ENCODE results near the gene C3. TPM values are rescaled to one million over a fixed set of nuclear protein-coding genes. Genes with fewer than 3 reads are reported as not detected.

C3 gene
- polyA plus RNA-seq, 2 of the 4 experiments (the other 2 are of a cell fraction) = 45.4 to 70.9 TPM

DNA sequence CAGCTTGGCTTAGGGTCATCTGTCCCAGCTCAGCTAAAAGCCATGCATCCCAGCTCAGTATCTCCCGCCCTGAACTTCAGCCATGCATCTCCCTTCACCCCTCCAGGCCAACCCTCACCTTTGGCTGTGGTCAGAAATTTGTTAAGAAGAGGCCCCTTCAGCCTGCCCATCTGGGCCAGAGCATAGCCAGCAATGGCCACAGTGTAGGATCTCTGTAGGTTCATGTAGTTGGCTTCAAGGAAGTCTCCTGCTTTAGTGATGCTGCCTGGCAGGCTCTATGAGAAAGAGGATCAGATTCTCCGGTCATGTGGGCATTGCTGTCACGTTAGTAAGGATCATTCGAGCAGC lies 33.8 kb downstream of the C3 start:
- no peak overlapping the region for H3K4me3 ChIP-seq
- DNase-seq (ENCODE audit: low read depth in 1 of 2, low spot score in 1 of 2) (no peak), FAIRE-seq (no peak), ATAC-seq (no peak; a peak in 1 of 6 replicates)
- H3K4me1 ChIP-seq = no peaks in the 10 kb centered on the region
- no peaks in the 10 kb centered on the region for H3K9me3 ChIP-seq
- no peak overlapping the region for H3K4me2 ChIP-seq
- ChIA-PET POLR2A (no interaction called here), CTCF (interaction anchor here (0.7 to 1.2 kb wide), 4 partner anchors 50 to 291 kb away, joined by 3 read pairs; no protein-coding TSS in a partner anchor)
- no peak overlapping the region for H3K27ac ChIP-seq
- no peak for TF ChIP-seq PHF8 (IDR thresholded peaks at IDR 0.05; ENCODE audit: borderline replicate concordance, low read depth)
- TF ChIP-seq ZC3H11A (IDR thresholded peaks at IDR 0.05) = no peak
- no peak for TF ChIP-seq ATOH8 (CRISPR knock-in tag; IDR thresholded peaks at IDR 0.05; ENCODE audit: low read depth)
- no peak for TF ChIP-seq EHMT2 (IDR thresholded peaks at IDR 0.05; ENCODE audit: low read depth)
- 86% methylated on average over 4 of the region's 4 CpGs for WGBS (ENCODE audit: missing lambda C conversion rate)

DNA sequence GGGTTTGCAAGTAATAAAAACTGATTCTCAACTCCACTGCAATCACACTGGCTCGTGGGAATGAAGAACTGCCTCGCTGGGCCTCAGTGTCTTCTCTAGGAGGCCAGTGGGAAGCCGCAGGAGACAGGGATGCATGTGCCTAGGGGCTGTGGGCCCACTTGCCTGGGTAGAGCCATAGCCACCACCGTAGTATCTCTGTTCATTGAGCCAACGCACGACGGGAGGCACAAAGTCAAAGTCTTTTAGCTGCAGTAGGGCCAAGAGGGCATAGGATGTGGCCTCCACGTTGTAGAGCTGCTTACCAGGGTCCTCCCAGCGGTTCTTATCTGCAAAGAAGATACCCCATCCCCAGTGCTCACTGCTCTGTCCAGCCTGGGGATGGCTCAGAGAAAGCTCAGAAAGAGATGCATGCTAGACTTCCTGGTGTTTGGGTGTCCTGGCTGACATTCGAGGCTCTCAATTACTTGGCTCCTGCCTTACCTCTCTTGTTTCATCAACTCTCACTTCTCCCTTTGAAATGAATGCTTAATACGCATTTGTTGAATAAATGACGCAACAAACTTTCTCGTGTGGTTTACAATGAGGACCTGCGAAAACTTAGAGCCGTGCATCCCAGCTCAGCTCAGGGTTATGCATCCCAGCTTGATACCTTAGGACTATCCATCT lies 34.4 kb downstream of the C3 start:
- ChIA-PET CTCF (interaction anchor here (0.6 to 1.4 kb wide), 6 partner anchors 50 to 292 kb away, joined by 3 to 5 read pairs (median 3); no protein-coding TSS in a partner anchor), POLR2A (no interaction called here)
- WGBS (ENCODE audit: missing lambda C conversion rate) = 75% methylated on average over 15 of the region's 15 CpGs
- DNase-seq (ENCODE audit: low read depth in 1 of 2, low spot score in 1 of 2) (no peak), FAIRE-seq (no peak), ATAC-seq (no peak)
- Histone ChIP-seq H3K4me3 (no peak overlapping the region), H3K27ac (no peak overlapping the region), H3K4me1 (no peaks in the 10 kb centered on the region), H3K4me2 (no peak overlapping the region), H3K9me3 (no peaks in the 10 kb centered on the region)
- no peak for TF ChIP-seq MYC (IDR thresholded peaks at IDR 0.05; ENCODE audit: borderline replicate concordance, low read length)
- TF ChIP-seq MAX (IDR thresholded peaks at IDR 0.05) = no peak
- TF ChIP-seq, protein P1, sequence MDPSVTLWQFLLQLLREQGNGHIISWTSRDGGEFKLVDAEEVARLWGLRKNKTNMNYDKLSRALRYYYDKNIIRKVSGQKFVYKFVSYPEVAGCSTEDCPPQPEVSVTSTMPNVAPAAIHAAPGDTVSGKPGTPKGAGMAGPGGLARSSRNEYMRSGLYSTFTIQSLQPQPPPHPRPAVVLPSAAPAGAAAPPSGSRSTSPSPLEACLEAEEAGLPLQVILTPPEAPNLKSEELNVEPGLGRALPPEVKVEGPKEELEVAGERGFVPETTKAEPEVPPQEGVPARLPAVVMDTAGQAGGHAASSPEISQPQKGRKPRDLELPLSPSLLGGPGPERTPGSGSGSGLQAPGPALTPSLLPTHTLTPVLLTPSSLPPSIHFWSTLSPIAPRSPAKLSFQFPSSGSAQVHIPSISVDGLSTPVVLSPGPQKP (IDR thresholded peaks at IDR 0.05; ENCODE audit: low read depth, low read length) = no peak
- TF ChIP-seq PBX3 (IDR thresholded peaks at IDR 0.05) = no peak
- no peak for TF ChIP-seq FOSB (CRISPR knock-in tag; IDR thresholded peaks at IDR 0.05)
- TF ChIP-seq CTCF (IDR thresholded peaks at IDR 0.05) = no peak
- no peak for TF ChIP-seq MAZ (IDR thresholded peaks at IDR 0.05; ENCODE audit: borderline replicate concordance, low read depth, low read length)

GRCh38 chr19:6685482-6685881 lies 35.0 kb downstream of the C3 start:
- ChIA-PET CTCF (interaction anchor here (0.6 to 1.4 kb wide), 3 partner anchors 52 to 178 kb away, joined by 3 to 5 read pairs (median 4); no protein-coding TSS in a partner anchor), POLR2A (no interaction called here)
- ATAC-seq = no peak
- Histone ChIP-seq H3K4me3 (no peak overlapping the region), H3K4me2 (no peak overlapping the region), H3K27ac (no peak overlapping the region), H3K4me1 (no peaks in the 10 kb centered on the region), H3K9me3 (no peaks in the 10 kb centered on the region)
- 78% methylated on average over 4 of the region's 4 CpGs for WGBS (ENCODE audit: missing lambda C conversion rate)
- DNase-seq (ENCODE audit: low read depth in 1 of 2, low spot score in 1 of 2) = no peak
- no peak for FAIRE-seq
- TF ChIP-seq CEBPB (IDR thresholded peaks at IDR 0.05) (no peak), E2F6 (IDR thresholded peaks at IDR 0.05; ENCODE audit: borderline replicate concordance, low read depth) (no peak), ZNF302 (CRISPR knock-in tag; IDR thresholded peaks at IDR 0.05) (no peak), KDM5A (IDR thresholded peaks at IDR 0.05) (no peak), BHLHE40 (IDR thresholded peaks at IDR 0.05; ENCODE audit: low read depth, low read length) (no peak), ZFP36 (IDR thresholded peaks at IDR 0.05; ENCODE audit: borderline replicate concordance, partially characterized antibody) (no peak)
